Measurements from ENCODE around the gene PCK1. TPM values are rescaled to one million over a fixed set of nuclear protein-coding genes. Genes with fewer than 3 reads are reported as not detected.
A peak's percentile ranks its signal among the peaks of the same experiment; 100 is the strongest.

The PCK1 gene
- total RNA-seq, 1 donor, result not detected

DNA sequence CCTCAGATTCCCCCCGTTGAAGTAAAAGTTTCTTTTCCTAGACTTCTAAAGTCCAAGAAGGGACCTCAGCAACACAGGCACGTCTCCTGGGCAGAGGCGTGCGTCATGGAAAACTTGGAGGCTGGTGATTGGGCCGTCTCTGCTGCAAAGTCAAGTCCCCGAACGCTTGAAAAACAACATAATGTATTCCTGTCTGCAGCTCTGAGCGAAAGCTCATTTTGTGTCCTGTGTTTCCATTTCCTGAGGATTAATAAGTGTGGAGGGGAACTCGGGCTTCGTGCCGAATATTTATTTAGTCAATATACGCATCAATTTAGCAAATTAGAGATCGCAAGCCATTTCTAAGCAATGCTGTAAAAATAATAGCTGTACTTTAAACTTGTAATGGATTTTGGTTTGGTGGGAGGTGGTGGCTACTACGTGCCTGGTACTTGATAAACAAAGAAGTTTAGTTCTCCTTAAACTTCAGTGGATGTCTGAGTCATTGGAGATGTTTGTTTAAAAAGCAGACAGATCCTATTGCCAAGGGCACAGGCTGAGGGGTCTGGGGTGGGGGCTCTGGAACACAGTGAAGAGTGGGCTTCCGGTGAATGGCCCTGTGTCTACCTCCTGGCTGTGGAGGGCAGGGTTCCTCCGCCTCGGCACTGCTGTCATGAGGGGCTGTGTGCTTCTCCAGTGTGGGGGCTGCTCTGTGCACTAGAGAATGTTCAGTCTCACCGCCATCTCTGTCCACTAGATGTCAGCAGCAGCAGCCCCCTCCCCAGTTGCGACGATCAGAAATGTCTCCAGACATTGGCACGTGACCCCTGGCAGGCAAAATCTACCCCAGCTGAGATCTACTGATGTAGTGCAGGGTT is 21.8 kb downstream of the PCK1 start:
- H2AFZ ChIP-seq (ENCODE audit: low read length), result no peak overlapping the region
- H3K4me1 ChIP-seq (ENCODE audit: insufficient read depth, low read length), result peaks cover 7% of the 10 kb centered on the region
- peak overlapping the region; percentile 48 for H3K4me2 ChIP-seq (ENCODE audit: insufficient read depth, low read length)
- H3K4me3 ChIP-seq (ENCODE audit: insufficient read depth, low read length), result peak overlapping the region; percentile 11
- H3K9me3 ChIP-seq (ENCODE audit: low read depth, low read length), result peaks cover 2% of the 10 kb centered on the region
- no peaks in the 10 kb centered on the region for H4K20me1 ChIP-seq (ENCODE audit: insufficient read depth, low read length)
- H3K79me2 ChIP-seq (ENCODE audit: insufficient read depth, low read length), result no peaks in the 10 kb centered on the region
- no peak overlapping the region for H3K27ac ChIP-seq (ENCODE audit: low read depth, low read length)
- peaks cover 37% of the 10 kb centered on the region for H3K27me3 ChIP-seq (ENCODE audit: insufficient read depth, low read length)
- peak; percentile 35 for TF ChIP-seq CTCF (IDR thresholded peaks at IDR 0.05; ENCODE audit: extremely low read depth, low read depth, low read length)
- no peaks in the 10 kb centered on the region for H3K36me3 ChIP-seq (ENCODE audit: insufficient read depth, low read length)
- peak; percentile 81 for DNase-seq (ENCODE audit: insufficient read length, low spot score, missing footprints)

GRCh38 chr20:57583289-57584257 is 22.7 kb downstream of the PCK1 start:
- H3K79me2 ChIP-seq (ENCODE audit: insufficient read depth, low read length), result no peaks in the 10 kb centered on the region
- H3K27me3 ChIP-seq (ENCODE audit: insufficient read depth, low read length), result peaks cover 36% of the 10 kb centered on the region
- H4K20me1 ChIP-seq (ENCODE audit: insufficient read depth, low read length), result no peaks in the 10 kb centered on the region
- TF ChIP-seq CTCF (IDR thresholded peaks at IDR 0.05; ENCODE audit: extremely low read depth, low read depth, low read length), result no peak
- H3K9me3 ChIP-seq (ENCODE audit: low read depth, low read length), result peaks cover 2% of the 10 kb centered on the region
- H3K4me1 ChIP-seq (ENCODE audit: insufficient read depth, low read length), result peaks cover 7% of the 10 kb centered on the region
- no peak overlapping the region for H3K4me2 ChIP-seq (ENCODE audit: insufficient read depth, low read length)
- no peak overlapping the region for H3K4me3 ChIP-seq (ENCODE audit: insufficient read depth, low read length)
- H3K36me3 ChIP-seq (ENCODE audit: insufficient read depth, low read length), result no peaks in the 10 kb centered on the region
- H3K27ac ChIP-seq (ENCODE audit: low read depth, low read length), result no peak overlapping the region
- no peak overlapping the region for H2AFZ ChIP-seq (ENCODE audit: low read length)
- peak; percentile 48 for DNase-seq (ENCODE audit: insufficient read length, low spot score, missing footprints)

- peak; percentile 68 for DNase-seq (ENCODE audit: insufficient read length, low spot score, missing footprints)
- H3K27me3 ChIP-seq (ENCODE audit: insufficient read depth, low read length), result peaks cover 29% of the 10 kb centered on the region
These were observed 24.0 kb downstream of the PCK1 start for GRCh38 chr20:57584768-57585461.

More at GRCh38 chr20:57584768-57585461, 24.0 kb downstream of the PCK1 start:
- no peak overlapping the region for H3K4me2 ChIP-seq (ENCODE audit: insufficient read depth, low read length)
- no peak for TF ChIP-seq CTCF (IDR thresholded peaks at IDR 0.05; ENCODE audit: extremely low read depth, low read depth, low read length)
- no peak overlapping the region for H3K27ac ChIP-seq (ENCODE audit: low read depth, low read length)
- no peak overlapping the region for H3K4me3 ChIP-seq (ENCODE audit: insufficient read depth, low read length)
- H3K79me2 ChIP-seq (ENCODE audit: insufficient read depth, low read length), result no peaks in the 10 kb centered on the region
- no peaks in the 10 kb centered on the region for H4K20me1 ChIP-seq (ENCODE audit: insufficient read depth, low read length)
- peaks cover 7% of the 10 kb centered on the region for H3K4me1 ChIP-seq (ENCODE audit: insufficient read depth, low read length)
- H3K36me3 ChIP-seq (ENCODE audit: insufficient read depth, low read length), result no peaks in the 10 kb centered on the region
- peaks cover 2% of the 10 kb centered on the region for H3K9me3 ChIP-seq (ENCODE audit: low read depth, low read length)
- no peak overlapping the region for H2AFZ ChIP-seq (ENCODE audit: low read length)
